Muscle of leg (tissue), 11 donors: ENCODE results near the gene SPP1. TPM values are rescaled to one million over a fixed set of nuclear protein-coding genes. Genes with fewer than 3 reads are reported as not detected.

Experiments
- DNase-seq: peaks from one replicate; pipeline ENCODE4 v3.0.0; 2013
- H3K27ac ChIP-seq: one replicate; pipeline ENCODE4 v1.5.1; 2013; ENCODE audit warnings: mild to moderate bottlenecking, low read length, control low read depth
- H3K27me3 ChIP-seq: one replicate; pipeline ENCODE4 v1.6.1; 2013; ENCODE audit warnings: low read length; ENCODE audit not compliant: control insufficient read depth, insufficient read depth
- H3K36me3 ChIP-seq: one replicate; pipeline ENCODE4 v1.6.1; 2013; ENCODE audit warnings: low read length; ENCODE audit not compliant: control insufficient read depth, insufficient read depth
- H3K4me1 ChIP-seq: one replicate; pipeline ENCODE4 v1.6.1; 2013; ENCODE audit warnings: low read length; ENCODE audit not compliant: control insufficient read depth, insufficient read depth
- H3K4me3 ChIP-seq: one replicate; pipeline ENCODE4 v1.5.1; 2013; ENCODE audit warnings: low read length, control low read depth
- H3K9me3 ChIP-seq: replicated peaks from 2 replicates; pipeline ENCODE4 v1.6.1; 2013; ENCODE audit warnings: low read depth, low read length; ENCODE audit not compliant: control insufficient read depth
- WGBS: methylation state at CpG from one replicate; pipeline ENCODE4 v1.1.5; 2013; ENCODE audit warnings: missing lambda C conversion rate; ENCODE audit not compliant: insufficient coverage; 5-methylcytosine and 5-hydroxymethylcytosine counted together
- polyA plus RNA-seq, 8 donors: library from polyadenylated mRNA; unstranded; fragments of 120-200 nt; gene quantifications; one replicate each; pipeline versions ENCODE4 v1.2.1 to v1.2.3, GENCODE V29; 2013; ENCODE audit warnings: inconsistent platforms in 1 of 8, low replicate concordance in 1 of 8; ENCODE audit not compliant: insufficient read length in 8 of 8, insufficient read depth in 1 of 8
- total RNA-seq: library from RNA; stranded (reverse); fragments of 120-200 nt; gene quantifications from one replicate; pipeline ENCODE4 v1.2.4, GENCODE V29; 2013

Gene SPP1
- total and polyA plus RNA-seq, 9 donors: 43.5 to 238 (median 109) TPM

- WGBS: 90% methylated on average over 2 of the region's 3 CpGs
- H3K36me3 ChIP-seq: peaks cover 8% of the 10 kb centered on the region
- H3K27ac ChIP-seq: no peak overlapping the region
Measured at GRCh38 chr4:88029556-88029955, 54.0 kb downstream of the SPP1 start.

GRCh38 chr4:88030565-88031310 lies 55.2 kb downstream of the SPP1 start:
- peaks cover 16% of the 10 kb centered on the region for H3K36me3 ChIP-seq
- H3K27me3 ChIP-seq: no peaks in the 10 kb centered on the region
- H3K27ac ChIP-seq: no peak overlapping the region
- peaks cover 5% of the 10 kb centered on the region for H3K9me3 ChIP-seq
- no peak overlapping the region for H3K4me3 ChIP-seq
- WGBS: 93% methylated on average over 8 of the region's 12 CpGs
- no peak for DNase-seq
- no peaks in the 10 kb centered on the region for H3K4me1 ChIP-seq

More at GRCh38 chr4:88029556-88029955, 54.0 kb downstream of the SPP1 start:
- no peak overlapping the region for H3K4me3 ChIP-seq
- DNase-seq: no peak
- peaks cover 5% of the 10 kb centered on the region for H3K9me3 ChIP-seq
- H3K4me1 ChIP-seq: no peaks in the 10 kb centered on the region
- H3K27me3 ChIP-seq: no peaks in the 10 kb centered on the region

Other genes with a start within 250 kb of the SPP1 start
- gene IBSP, start 176.2 kb upstream of the SPP1 start, total RNA-seq: not detected
- under 1 TPM in 5 of 8 donors, not detected in 3; 0.09 to 0.31 (median 0.12) TPM for gene IBSP, start 176.2 kb upstream of the SPP1 start, polyA plus RNA-seq
- gene MEPE, start 142.7 kb upstream of the SPP1 start, total RNA-seq: not detected
- gene MEPE, start 142.7 kb upstream of the SPP1 start, polyA plus RNA-seq: not detected
- 39.9 TPM for gene PKD2, start 31.9 kb downstream of the SPP1 start, total RNA-seq
- 10 to 100 TPM; 20.1 to 42.7 (median 28.2) TPM for gene PKD2, start 31.9 kb downstream of the SPP1 start, polyA plus RNA-seq
- gene ABCG2, start 182.9 kb downstream of the SPP1 start, total RNA-seq: 5.3 TPM
- gene ABCG2, start 182.9 kb downstream of the SPP1 start, polyA plus RNA-seq: 1 to 10 TPM; 3.4 to 6.5 (median 4.4) TPM